ENCODE data around the gene PLA2G4A. TPM values are rescaled to one million over a fixed set of nuclear protein-coding genes. Genes with fewer than 3 reads are reported as not detected.

PLA2G4A gene
- total RNA-seq, 1 experiment from 2014 or later = 0.39 TPM

- Histone ChIP-seq H3K9ac (ENCODE audit: extremely low read depth, insufficient read length, low read length) (no peak overlapping the region), H2BK15ac (ENCODE audit: low read depth, low read length) (no peak overlapping the region), H2AK5ac (ENCODE audit: insufficient read length, low read length) (no peak overlapping the region), H2BK12ac (ENCODE audit: insufficient read length, low read depth, low read length) (no peak overlapping the region), H2BK120ac (ENCODE audit: low read depth, low read length, poor library complexity, severe bottlenecking) (no peak overlapping the region), H2BK20ac (ENCODE audit: low read depth, low read length, poor library complexity, severe bottlenecking) (no peak overlapping the region), H3K18ac (ENCODE audit: insufficient read length, low read depth, low read length) (no peak overlapping the region), H2BK5ac (ENCODE audit: insufficient read length, low read length) (no peak overlapping the region), H3K27me3 (ENCODE audit: insufficient read depth, low read length) (no peaks in the 10 kb centered on the region), H3K4me2 (ENCODE audit: insufficient read depth, insufficient read length, low read length) (no peak overlapping the region), H4K20me1 (ENCODE audit: control insufficient read depth, insufficient read depth, insufficient read length) (no peaks in the 10 kb centered on the region), H3K23me2 (ENCODE audit: insufficient read length, low read depth, low read length, poor library complexity, severe bottlenecking) (no peaks in the 10 kb centered on the region), H4K5ac (ENCODE audit: insufficient read length, low read depth, low read length) (no peak overlapping the region), H3K9me3 (ENCODE audit: control insufficient read depth, low read depth, low read length) (no peaks in the 10 kb centered on the region), H2AFZ (ENCODE audit: low read length) (no peak overlapping the region), H4K8ac (replicated peaks; ENCODE audit: insufficient read length, low read depth, low read length) (no peak overlapping the region), H3T11ph (ENCODE audit: low read length) (no peak overlapping the region), H3K27ac (ENCODE audit: insufficient read length, low read depth, low read length) (no peak overlapping the region), H3K4ac (ENCODE audit: low read depth, low read length) (no peak overlapping the region), H3K56ac (ENCODE audit: insufficient read length, low read depth, low read length) (no peak overlapping the region), H3K14ac (ENCODE audit: insufficient read depth, low read length) (no peak overlapping the region), H3K79me1 (ENCODE audit: insufficient read depth, low read depth, low read length, poor library complexity, severe bottlenecking) (no peaks in the 10 kb centered on the region), H4K91ac (ENCODE audit: insufficient read length, low read depth, low read length) (no peak overlapping the region), H3K23ac (ENCODE audit: insufficient read length, low read depth, low read length) (no peak overlapping the region), H3K79me2 (ENCODE audit: insufficient read depth, low read length) (no peaks in the 10 kb centered on the region), H3K4me1 (ENCODE audit: insufficient read depth, low read length) (peaks cover 2% of the 10 kb centered on the region; the same call in 1 of the 2 replicates)
- Mint-ChIP-seq H3K27ac (no peak overlapping the region), H3K4me3 (no peak overlapping the region), H3K36me3 (ENCODE audit: insufficient read depth in 1 of 3, low read depth in 3 of 3) (no peaks in the 10 kb centered on the region), H3K27me3 (ENCODE audit: low read depth) (no peaks in the 10 kb centered on the region), H3K4me1 (no peaks in the 10 kb centered on the region), H3K9me3 (no peaks in the 10 kb centered on the region)
- no peak for DNase-seq
- WGBS (ENCODE audit: extremely low coverage, insufficient read length, low lambda C conversion rate) = no CpG with 5 or more reads among the region's 8 CpGs
- no peak for TF ChIP-seq CTCF (conservative IDR thresholded peaks at IDR 0.05)
These were observed 148.0 kb downstream of the PLA2G4A start for GRCh38 chr1:186976700-186977099.
